ENCODE measurements around the gene RNFT2. TPM values are rescaled to one million over a fixed set of nuclear protein-coding genes. Genes with fewer than 3 reads are reported as not detected.

The RNFT2 gene
- total RNA-seq, 4 donors from 2014 or later, result 0.68 to 1.2 (median 1.2) TPM; not detected in 1

DNA sequence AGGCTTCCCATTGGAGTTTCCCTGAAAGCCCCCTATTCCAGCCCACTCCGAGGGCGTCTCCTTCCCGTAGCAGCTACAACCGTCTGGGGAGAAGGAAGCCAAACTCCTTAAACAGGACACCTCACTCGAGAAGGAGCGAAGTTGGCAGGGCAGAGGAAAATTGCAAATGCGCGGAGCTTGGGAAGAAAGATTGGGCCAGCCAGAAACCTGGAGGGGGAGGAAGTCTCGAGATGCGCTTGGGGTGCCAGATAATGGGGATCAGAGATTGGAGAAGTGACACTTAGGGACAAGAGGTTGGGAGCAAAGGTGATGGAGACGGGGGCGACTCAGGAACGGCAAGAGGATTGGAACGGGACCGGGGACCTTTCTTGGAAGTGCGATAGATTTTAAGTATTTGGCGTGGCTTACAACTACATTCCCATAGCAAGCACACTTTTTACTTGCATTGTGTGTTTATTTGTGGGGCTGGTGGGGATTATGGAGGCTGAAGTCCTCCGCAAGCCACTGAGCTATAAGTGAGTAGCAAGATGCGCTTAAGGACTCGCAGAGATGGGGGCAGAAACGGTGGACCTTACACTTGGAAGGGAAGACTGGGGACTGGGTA is 142.2 kb downstream of the RNFT2 start:
- no peak overlapping the region for H3K4me3 ChIP-seq (ENCODE audit: low read depth, poor library complexity, severe bottlenecking)
- no peak for DNase-seq (ENCODE audit: low spot score in 2 of 2)
- TF ChIP-seq POLR2A (IDR thresholded peaks at IDR 0.05), result no peak
- TF ChIP-seq, protein P1, sequence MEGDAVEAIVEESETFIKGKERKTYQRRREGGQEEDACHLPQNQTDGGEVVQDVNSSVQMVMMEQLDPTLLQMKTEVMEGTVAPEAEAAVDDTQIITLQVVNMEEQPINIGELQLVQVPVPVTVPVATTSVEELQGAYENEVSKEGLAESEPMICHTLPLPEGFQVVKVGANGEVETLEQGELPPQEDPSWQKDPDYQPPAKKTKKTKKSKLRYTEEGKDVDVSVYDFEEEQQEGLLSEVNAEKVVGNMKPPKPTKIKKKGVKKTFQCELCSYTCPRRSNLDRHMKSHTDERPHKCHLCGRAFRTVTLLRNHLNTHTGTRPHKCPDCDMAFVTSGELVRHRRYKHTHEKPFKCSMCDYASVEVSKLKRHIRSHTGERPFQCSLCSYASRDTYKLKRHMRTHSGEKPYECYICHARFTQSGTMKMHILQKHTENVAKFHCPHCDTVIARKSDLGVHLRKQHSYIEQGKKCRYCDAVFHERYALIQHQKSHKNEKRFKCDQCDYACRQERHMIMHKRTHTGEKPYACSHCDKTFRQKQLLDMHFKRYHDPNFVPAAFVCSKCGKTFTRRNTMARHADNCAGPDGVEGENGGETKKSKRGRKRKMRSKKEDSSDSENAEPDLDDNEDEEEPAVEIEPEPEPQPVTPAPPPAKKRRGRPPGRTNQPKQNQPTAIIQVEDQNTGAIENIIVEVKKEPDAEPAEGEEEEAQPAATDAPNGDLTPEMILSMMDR (IDR thresholded peaks at IDR 0.05), result no peak
- intact Hi-C loops (cut with DNase I; ENCODE audit: low total_unique reads), result no loop called here
- 3 to 4% methylated on average over 20 to 21 of the region's 21 CpGs for WGBS, 2 donors

DNA sequence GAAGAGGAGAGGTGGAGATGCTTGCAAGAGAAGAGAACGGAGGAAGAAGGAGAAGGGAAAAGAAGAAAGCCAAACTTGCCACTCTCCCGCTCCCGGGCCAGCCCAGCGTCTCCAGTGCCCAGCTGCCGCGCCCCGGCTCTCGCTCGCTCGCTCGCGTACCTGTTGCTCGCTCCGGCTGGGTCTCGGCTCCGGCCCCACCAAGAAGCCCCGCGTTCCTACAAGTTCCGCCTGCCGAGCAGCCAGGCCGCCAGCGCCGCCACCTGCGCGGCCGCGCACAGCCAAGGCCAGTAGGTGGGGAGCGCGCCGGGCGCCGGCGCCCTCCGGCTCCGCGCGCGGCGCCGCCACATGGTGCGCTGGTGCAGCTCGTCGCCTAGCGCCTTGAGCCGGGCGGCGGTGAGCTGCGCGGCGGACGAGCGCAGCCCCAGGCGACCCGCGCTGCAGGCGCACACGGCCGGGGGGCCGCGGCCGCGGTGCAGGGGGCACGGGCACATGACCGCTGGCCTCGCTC is 142.8 kb downstream of the RNFT2 start:
- no peak for DNase-seq (ENCODE audit: low spot score in 2 of 2)
- no peak overlapping the region for H3K4me3 ChIP-seq (ENCODE audit: low read depth, poor library complexity, severe bottlenecking)
- WGBS, 2 donors, result 1% methylated on average over 25 to 42 of the region's 65 CpGs
- TF ChIP-seq POLR2A (IDR thresholded peaks at IDR 0.05), result no peak
- TF ChIP-seq, protein P1 (IDR thresholded peaks at IDR 0.05), result no peak
- intact Hi-C loops (cut with DNase I; ENCODE audit: low total_unique reads), result no loop called here

DNA sequence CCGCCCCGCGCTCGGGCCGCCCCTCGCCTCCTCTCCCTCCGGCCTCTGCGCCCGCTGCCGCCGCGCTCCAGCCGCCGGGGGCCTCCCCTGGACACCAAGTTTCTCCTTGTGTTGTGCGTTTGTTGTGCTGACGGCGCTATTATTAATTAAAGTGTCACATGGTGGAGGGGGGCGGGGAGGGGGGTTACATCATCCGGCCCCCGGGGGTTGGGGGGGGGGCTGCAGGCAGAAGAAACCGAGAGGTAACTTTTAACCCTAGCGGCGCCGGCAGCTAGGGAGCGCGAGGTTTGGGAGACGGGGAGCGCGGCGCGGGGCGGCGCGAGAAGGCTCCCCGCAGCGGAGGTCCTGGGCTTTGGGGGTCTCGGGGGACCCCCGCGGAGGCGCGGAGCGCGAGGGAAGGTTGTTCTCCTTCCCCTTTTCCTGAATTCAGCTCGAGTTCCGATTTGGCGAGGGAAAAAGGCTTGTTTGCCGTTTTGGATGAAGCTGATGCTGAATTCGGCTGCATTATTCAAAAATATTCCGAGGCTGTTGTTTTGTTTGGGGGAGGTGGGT is 143.3 kb downstream of the RNFT2 start, which contains the start of gene HRK:
Gene HRK, minus strand, starts transcription at position 117 of the 552 bp plus-strand sequence. CDS start 134 bp downstream, outside the sequence.
- 0 to 1% methylated on average over 34 to 37 of the region's 49 CpGs for WGBS, 2 donors
- DNase-seq (ENCODE audit: low spot score in 2 of 2), result no peak
- no peak within 1 kb of the TSS for H3K4me3 ChIP-seq (ENCODE audit: low read depth, poor library complexity, severe bottlenecking)
- intact Hi-C loops (cut with DNase I; ENCODE audit: low total_unique reads), result no loop called here
- TF ChIP-seq, protein P1 (IDR thresholded peaks at IDR 0.05), result no peak
- no peak for TF ChIP-seq POLR2A (IDR thresholded peaks at IDR 0.05)

DNA sequence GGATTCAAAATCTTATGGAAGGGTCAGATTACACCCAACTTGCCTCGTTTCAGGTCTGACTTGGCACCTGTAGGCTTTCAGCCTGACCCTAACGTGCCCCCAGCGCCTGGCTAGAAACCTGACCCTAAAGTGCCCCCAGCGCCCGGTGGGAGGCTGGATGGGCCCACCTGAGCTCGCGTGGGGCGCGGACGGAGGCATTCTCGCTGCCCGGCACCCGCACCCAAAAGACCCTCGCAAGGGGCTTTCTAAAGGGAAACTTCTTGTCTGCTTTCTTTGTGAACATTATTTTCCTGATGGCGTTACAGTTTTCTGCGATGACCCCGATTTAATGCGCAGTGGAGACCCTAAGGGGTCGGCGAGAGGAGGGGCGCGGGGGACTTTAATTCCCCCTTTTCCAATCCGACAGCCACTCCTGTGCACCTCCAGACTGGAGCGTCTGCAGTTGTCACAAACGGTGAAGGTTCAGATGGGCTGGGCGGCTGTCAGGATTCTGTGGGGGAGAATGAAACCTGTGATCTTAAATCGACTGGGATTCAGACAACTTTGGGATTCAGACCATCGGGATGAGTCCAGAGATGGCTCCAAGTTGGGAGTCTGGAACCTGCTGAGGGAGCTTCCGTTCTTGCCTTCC is 143.9 kb downstream of the RNFT2 start:
- intact Hi-C loops (cut with DNase I; ENCODE audit: low total_unique reads), result no loop called here
- H3K4me3 ChIP-seq (ENCODE audit: low read depth, poor library complexity, severe bottlenecking), result no peak overlapping the region
- no peak for TF ChIP-seq POLR2A (IDR thresholded peaks at IDR 0.05)
- TF ChIP-seq, protein P1 (IDR thresholded peaks at IDR 0.05), result no peak
- WGBS, 2 donors, result 5 to 7% methylated on average over 27 to 29 of the region's 29 CpGs
- no peak for DNase-seq (ENCODE audit: low spot score in 2 of 2)

DNA sequence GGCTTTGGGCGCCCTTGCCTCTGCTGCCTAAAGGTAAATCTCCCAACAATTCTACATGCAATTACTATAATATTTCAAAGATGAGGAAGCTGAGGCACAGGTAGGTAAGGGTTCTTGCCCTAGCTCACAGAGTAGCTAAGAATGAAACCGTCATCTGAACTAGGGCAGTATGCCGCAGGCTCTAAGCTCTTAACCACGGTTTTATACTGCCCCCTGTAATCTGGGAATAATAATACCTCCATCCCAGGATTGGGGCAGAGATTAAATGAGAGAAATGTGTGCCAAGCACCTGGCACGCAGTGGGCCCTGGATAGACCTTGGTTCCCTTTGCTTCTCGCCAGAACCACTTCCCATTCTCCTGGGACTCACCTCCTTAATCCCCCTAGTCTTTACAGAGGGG is 144.6 kb downstream of the RNFT2 start:
- intact Hi-C loops (cut with DNase I; ENCODE audit: low total_unique reads), result no loop called here
- H3K4me3 ChIP-seq (ENCODE audit: low read depth, poor library complexity, severe bottlenecking), result no peak overlapping the region
- DNase-seq (ENCODE audit: low spot score in 2 of 2), result no peak
- 19 to 29% methylated on average over 6 of the region's 6 CpGs for WGBS, 2 donors
- TF ChIP-seq, protein P1 (IDR thresholded peaks at IDR 0.05), result no peak
- TF ChIP-seq POLR2A (IDR thresholded peaks at IDR 0.05), result no peak

Measured in lower leg skin (tissue), 4 donors.